SU-DHL-6 (cell line): ENCODE measurements around the gene CCDC9.

Experiments
- H2AFZ ChIP-seq: fragments of 200-600 bp; sonication (generic); 2 replicates; pipeline ENCODE4 v1.6.1; 2014; ENCODE audit warnings: low read depth, mild to moderate bottlenecking, moderate library complexity, mixed read lengths, antibody characterized with exemption, low read length; ENCODE audit not compliant: severe bottlenecking
- H3F3A ChIP-seq: fragments of 200-600 bp; shearing (Covaris generic); 2 replicates; pipeline ENCODE4 v1.6.0; 2016; ENCODE audit warnings: antibody characterized with exemption, mild to moderate bottlenecking; ENCODE audit not compliant: insufficient read depth
- H3K27ac ChIP-seq: fragments of 200-600 bp; sonication (generic); 2 replicates; pipeline ENCODE4 v1.5.1; 2016; ENCODE audit warnings: low read depth, mild to moderate bottlenecking, low read length, moderate library complexity, mixed read lengths
- H3K27me3 ChIP-seq: fragments of 200-600 bp; sonication (generic), shearing (Covaris generic); 2 replicates; pipeline ENCODE4 v1.6.0; 2014; ENCODE audit warnings: mild to moderate bottlenecking, low read length
- H3K36me3 ChIP-seq: fragments of 200-600 bp; sonication (generic); 2 replicates; pipeline ENCODE4 v1.6.1; 2014; ENCODE audit warnings: mild to moderate bottlenecking, low read length, mixed read lengths
- H3K4me2 ChIP-seq: fragments of 300-600, 200-600 bp; shearing (Covaris generic), sonication (generic); 2 replicates; pipeline ENCODE4 v1.6.0; 2014; ENCODE audit warnings: low read length, low read depth, mild to moderate bottlenecking; ENCODE audit not compliant: poor library complexity, severe bottlenecking
- H3K4me3 ChIP-seq: fragments of 200-600 bp; sonication (generic); 2 replicates; pipeline ENCODE4 v1.5.1; 2014; ENCODE audit warnings: antibody characterized with exemption, low read length, mild to moderate bottlenecking, mixed read lengths; ENCODE audit not compliant: insufficient read depth, poor library complexity, severe bottlenecking
- H3K79me2 ChIP-seq: fragments of 200-600 bp; sonication (generic); 2 replicates; pipeline ENCODE4 v1.6.1; 2014; ENCODE audit warnings: mild to moderate bottlenecking, low read length, moderate library complexity; ENCODE audit not compliant: insufficient read depth
- H3K9ac ChIP-seq: fragments of 200-600 bp; sonication (generic); 2 replicates; pipeline ENCODE4 v1.7.0; 2014; ENCODE audit warnings: mild to moderate bottlenecking, low read length
- H3K9me2 ChIP-seq: fragments of 200-600 bp; sonication (generic); replicated peaks from 2 replicates; pipeline ENCODE4 v1.6.1; 2014; ENCODE audit warnings: low read length; ENCODE audit not compliant: insufficient read depth
- H3K9me3 ChIP-seq: fragments of 200-600 bp; sonication (generic); 2 replicates; pipeline ENCODE4 v1.6.1; 2014; ENCODE audit warnings: low read length, mixed read lengths; ENCODE audit not compliant: insufficient read depth
- H4K20me1 ChIP-seq: fragments of 200-600 bp; sonication (generic); 2 replicates; pipeline ENCODE4 v1.6.1; 2014; ENCODE audit warnings: low read depth, mild to moderate bottlenecking, antibody characterized with exemption, low read length, moderate library complexity, mixed read lengths
- CTCF ChIP-seq: fragments of 200-600 bp; sonication (generic); IDR thresholded peaks from one replicate; pipeline ENCODE4 v1.5.1; 2017; ENCODE audit warnings: antibody characterized with exemption, mild to moderate bottlenecking, low read length, moderate library complexity; ENCODE audit not compliant: insufficient read depth, poor library complexity, severe bottlenecking
- EZH2phosphoT487 ChIP-seq: fragments of 200-600 bp; sonication (generic), shearing (Covaris generic); conservative IDR thresholded peaks from 2 replicates; pipeline ENCODE4 v1.6.1; 2018; ENCODE audit warnings: mild to moderate bottlenecking, antibody characterized with exemption, low read length, moderate library complexity, mixed read lengths

CCDC9 gene

GRCh38 chr19:47303966-47304365 lies 47.6 kb downstream of the CCDC9 start:
- no peak overlapping the region for H3K9ac ChIP-seq
- no peak overlapping the region for H3K4me2 ChIP-seq
- no peak overlapping the region for H2AFZ ChIP-seq
- no peaks in the 10 kb centered on the region for H3K9me2 ChIP-seq
- no peaks in the 10 kb centered on the region for H3K9me3 ChIP-seq
- H3F3A ChIP-seq, result no peaks in the 10 kb centered on the region
- H3K36me3 ChIP-seq, result no peaks in the 10 kb centered on the region
- TF ChIP-seq EZH2phosphoT487 (no peak), CTCF (no peak)
- no peaks in the 10 kb centered on the region for H3K79me2 ChIP-seq
- H3K4me3 ChIP-seq, result no peak overlapping the region
- H4K20me1 ChIP-seq, result no peaks in the 10 kb centered on the region
- no peaks in the 10 kb centered on the region for H3K27me3 ChIP-seq
- H3K27ac ChIP-seq, result no peak overlapping the region

GRCh38 chr19:47305309-47305751 lies 49.0 kb downstream of the CCDC9 start:
- Histone ChIP-seq H3K27me3 (0 out of 2 replicates have a peak, but pooled peaks cover 3% of the 10 kb centered on the region), H3K4me3 (no peak overlapping the region), H3K27ac (no peak overlapping the region), H3K9me3 (no peaks in the 10 kb centered on the region), H3K9ac (no peak overlapping the region), H3F3A (no peaks in the 10 kb centered on the region), H4K20me1 (no peaks in the 10 kb centered on the region), H3K9me2 (no peaks in the 10 kb centered on the region), H3K4me2 (no peak overlapping the region), H3K79me2 (no peaks in the 10 kb centered on the region), H2AFZ (no peak overlapping the region), H3K36me3 (no peaks in the 10 kb centered on the region)
- no peak for TF ChIP-seq EZH2phosphoT487
- peak; percentile 94 for TF ChIP-seq CTCF

- H2AFZ ChIP-seq, result no peak overlapping the region
- H3K9ac ChIP-seq, result no peak overlapping the region
- H4K20me1 ChIP-seq, result no peaks in the 10 kb centered on the region
- 0 out of 2 replicates have a peak, but pooled peaks cover 3% of the 10 kb centered on the region for H3K27me3 ChIP-seq
- no peaks in the 10 kb centered on the region for H3K36me3 ChIP-seq
- no peaks in the 10 kb centered on the region for H3K9me3 ChIP-seq
- H3K4me2 ChIP-seq, result no peak overlapping the region
- H3K27ac ChIP-seq, result no peak overlapping the region
- TF ChIP-seq EZH2phosphoT487 (no peak), CTCF (no peak)
- H3K4me3 ChIP-seq, result no peak overlapping the region
- no peaks in the 10 kb centered on the region for H3K79me2 ChIP-seq
- H3K9me2 ChIP-seq, result no peaks in the 10 kb centered on the region
- no peaks in the 10 kb centered on the region for H3F3A ChIP-seq
Observed at GRCh38 chr19:47306303-47306702, 50.0 kb downstream of the CCDC9 start.
